ENCODE measurements around the gene ALDH3B1.

GRCh38 chr11:68028802-68029545, 18.8 kb downstream of the ALDH3B1 start:
- TF ChIP-seq RCOR1 (IDR thresholded peaks at IDR 0.05; ENCODE audit: insufficient replicate concordance, low read length) (no peak), CTCF (conservative IDR thresholded peaks at IDR 0.05; ENCODE audit: low read depth, low read length) (no peak), BHLHE40 (IDR thresholded peaks at IDR 0.05; ENCODE audit: low read depth, low read length) (no peak), POLR2A (IDR thresholded peaks at IDR 0.05; ENCODE audit: low read depth, low read length) (no peak)

Data from IMR-90 (cell line).